Stimulated activated CD4-positive, alpha-beta T cell treated with anti-CD3 and anti-CD28 coated beads, Interleukin-1b, Interleukin-23, amount 100 ng/mL, for 24 hours (primary cell): ENCODE measurements around the gene LPCAT1.

ENCODE experiments used
- DNase-seq, 4 experiments: peaks; one replicate each; pipeline ENCODE4 v3.0.0-alpha.2; 2020; ENCODE audit warnings: low read depth in 4 of 4, low spot score in 1 of 4

The LPCAT1 gene

GRCh38 chr5:1412621-1413020 is 111.1 kb downstream of the LPCAT1 start:
- no peak for DNase-seq

GRCh38 chr5:1412163-1412562 is 111.6 kb downstream of the LPCAT1 start:
- DNase-seq: no peak
